IPS-NIHi11 (cell line): ENCODE results near the gene MLLT11.

Source experiments
- DNase-seq: peaks from one replicate; pipeline ENCODE4 v3.0.0; 2012; ENCODE audit warnings: mixed read lengths, low spot score

MLLT11 gene

GRCh38 chr1:151060007-151060656 is at the start of gene MLLT11:
Gene MLLT11, plus strand, starts transcription at chr1:151060397. Its CDS starts 6,828 bp downstream, at chr1:151067225.
- peak; percentile 78 for DNase-seq

DNA sequence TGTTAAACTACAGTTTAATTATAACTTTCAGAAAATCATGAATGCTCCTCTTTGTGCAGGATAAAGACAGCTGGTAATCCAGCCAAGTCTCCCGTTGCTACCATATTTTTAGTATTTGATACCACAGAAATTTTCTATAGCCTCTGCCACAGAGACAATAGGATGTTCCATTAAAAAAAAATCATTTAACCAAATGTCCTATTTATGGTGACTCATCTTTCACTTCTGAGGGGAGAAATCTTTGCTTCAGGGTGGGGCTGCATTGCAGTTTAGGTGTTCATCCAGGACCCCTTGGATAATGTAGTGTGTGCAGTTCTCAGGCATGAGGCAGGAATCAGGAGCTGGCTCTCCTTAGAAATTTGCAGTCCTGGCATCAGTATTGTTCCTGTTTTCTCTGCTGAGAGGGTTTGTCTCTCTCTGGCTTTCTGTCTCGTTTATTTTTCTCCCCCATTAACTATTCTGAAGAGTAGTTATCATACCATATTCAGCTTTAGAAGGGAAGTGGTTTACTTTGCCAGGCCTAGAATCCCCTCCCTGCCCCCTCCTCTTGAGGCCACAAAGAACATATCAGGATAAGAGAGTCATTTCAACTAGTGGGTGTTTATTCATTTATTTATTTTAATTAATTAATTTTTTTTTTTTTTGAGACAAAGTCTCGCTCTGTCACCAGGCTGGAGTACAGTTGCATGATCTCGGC is 48.9 kb upstream of the MLLT11 start:
- no peak for DNase-seq

DNA sequence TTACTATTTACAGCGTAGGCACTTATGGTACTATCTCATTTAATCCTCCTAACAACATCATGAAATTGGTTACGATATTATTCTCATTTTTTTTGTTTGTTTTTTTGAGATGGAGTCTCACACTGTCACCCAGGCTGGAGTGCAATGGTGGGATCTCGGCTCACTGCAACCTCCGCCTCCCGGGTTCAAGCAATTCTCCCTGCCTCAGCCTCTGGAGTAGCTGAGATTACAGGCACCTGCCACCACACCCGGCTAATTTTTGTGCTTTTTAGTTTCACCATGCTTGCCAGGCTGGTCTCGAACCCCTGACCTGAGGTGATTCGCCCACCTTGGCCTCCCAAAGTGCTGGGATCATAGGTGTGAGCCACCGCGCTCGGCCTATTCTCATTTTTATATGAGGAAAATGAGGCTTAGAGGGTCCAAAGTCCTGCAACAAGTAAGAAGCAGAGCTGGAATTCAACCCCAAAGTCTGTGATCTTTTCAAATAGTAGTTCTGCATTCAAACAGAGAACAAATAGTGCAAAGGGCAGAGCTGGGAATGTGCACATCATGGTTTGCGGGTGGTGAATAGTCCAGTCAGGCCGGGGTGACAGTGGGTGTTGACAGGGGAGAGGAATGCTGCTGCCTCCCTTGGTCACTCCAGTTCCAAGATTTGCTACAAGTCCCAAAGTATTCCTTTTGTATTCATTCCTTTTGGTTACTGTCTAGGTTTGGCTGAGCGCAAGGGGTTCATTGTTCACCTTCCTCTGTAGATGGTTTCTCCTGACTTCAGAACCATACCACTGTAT is 47.3 kb upstream of the MLLT11 start:
- DNase-seq = no peak

- no peak for DNase-seq
These were observed 46.7 kb upstream of the MLLT11 start for GRCh38 chr1:151013518-151013917.

DNA sequence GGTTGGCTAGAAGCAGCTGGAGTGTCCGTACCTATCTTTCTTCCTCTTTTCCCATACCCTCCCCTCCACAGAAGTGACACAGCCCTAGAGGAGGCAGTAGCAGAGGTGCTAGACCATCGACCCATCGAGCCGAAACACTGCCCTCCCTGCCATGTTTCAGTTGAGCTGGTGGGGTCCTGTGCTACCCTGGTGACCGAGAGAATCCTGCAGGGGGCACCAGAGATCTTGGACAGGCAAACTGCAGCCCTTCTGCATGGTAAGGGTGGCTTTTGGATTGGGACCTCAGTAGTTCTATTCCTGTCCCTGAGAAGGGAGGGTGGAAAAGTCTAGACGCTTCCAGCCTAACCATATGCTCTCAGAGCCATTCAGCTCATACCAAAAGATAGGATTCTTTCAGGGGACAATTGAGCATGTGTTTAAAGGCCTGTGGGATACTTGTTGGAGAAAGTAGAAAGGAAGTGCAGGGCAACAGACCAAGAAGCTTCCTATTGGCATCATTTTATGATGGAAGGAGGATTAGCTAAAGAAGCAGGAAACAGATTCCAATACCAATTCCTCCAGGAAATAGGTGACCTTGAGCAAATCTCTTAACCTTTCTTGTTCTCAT is 35.6 kb upstream of the MLLT11 start:
- DNase-seq = peak; percentile 91

DNA sequence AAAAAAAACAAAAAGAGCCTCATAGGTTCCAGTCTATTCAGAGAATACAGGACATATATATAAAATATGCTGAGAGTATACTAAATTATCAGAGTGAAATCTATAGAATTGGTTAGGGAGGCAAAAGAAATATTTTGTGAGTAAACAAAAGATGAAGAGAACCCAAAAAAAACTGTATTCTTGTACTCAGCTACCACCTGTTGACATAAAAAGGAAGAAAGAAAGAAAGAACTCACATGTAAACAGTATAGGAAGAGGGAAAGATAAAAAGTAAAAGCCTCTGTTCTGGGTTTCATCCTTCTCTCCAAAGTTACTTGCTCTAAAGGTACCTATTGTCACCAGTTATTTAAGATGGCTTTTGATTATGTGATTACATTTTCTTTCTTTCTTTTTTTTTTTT is 33.7 kb upstream of the MLLT11 start:
- no peak for DNase-seq

DNA sequence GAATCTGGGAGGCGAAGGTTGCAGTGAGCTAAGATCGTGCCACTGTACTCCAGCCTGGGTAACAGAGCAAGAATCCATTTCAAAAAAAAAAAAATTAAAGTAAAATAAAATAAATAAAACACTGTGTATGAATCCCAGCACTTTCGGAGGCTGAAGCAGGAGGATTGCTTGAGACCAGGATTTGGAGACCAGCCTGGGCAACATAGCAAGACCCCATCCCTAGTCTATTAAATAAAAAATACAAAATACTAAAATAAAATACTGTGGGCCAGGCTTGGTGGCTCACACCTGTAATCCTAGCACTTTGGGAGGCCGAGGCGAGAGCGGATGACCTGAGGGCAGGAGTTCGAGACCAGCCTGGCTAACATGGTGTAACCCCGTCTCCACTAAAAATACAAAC is 28.0 kb upstream of the MLLT11 start:
- DNase-seq = no peak

DNA sequence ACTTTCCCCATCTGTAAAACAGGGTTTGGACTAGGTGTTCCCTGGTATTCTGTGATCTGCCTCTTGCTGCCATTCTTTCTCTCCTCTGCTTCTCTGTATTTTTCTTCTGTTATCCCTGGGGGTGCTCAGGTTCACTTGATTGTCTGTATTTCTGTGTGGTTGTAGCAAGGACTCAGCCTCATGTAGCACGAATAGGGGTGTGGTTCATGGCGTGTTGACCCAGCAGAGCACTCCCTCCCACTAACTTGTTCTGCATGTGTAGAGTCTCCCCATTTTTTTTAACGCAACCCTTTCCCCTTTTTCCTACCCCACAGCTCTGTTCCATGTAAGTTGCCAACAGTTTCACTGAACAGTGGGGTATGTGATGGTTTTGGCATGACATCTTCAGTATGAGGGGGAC is 25.0 kb upstream of the MLLT11 start:
- DNase-seq = no peak

GRCh38 chr1:151036356-151036755 is 23.8 kb upstream of the MLLT11 start, which contains the start of gene BNIPL:
Gene BNIPL, plus strand, starts transcription at chr1:151036586. Its CDS starts 140 bp downstream, at chr1:151036726.
- peak; percentile 45 for DNase-seq

DNA sequence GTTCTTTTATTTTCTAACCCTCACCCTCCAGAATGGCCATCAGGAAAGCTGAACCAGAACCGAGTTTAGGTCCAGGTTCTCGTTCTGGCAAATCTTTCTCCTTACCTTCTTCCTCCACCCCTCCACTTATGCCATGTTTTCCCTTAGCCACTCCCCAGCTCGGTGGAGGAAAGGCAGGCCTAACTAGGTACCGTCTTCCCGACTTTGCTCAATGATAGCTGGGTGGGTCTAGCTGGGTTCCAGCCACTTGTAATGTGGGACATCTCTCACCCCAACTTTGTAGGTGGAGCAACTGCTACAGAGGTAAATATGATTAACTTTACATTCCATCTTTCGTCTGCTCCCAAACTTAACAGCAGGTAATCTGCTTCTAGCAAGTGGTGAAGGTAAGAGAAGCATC is 23.2 kb upstream of the MLLT11 start:
- no peak for DNase-seq

DNA sequence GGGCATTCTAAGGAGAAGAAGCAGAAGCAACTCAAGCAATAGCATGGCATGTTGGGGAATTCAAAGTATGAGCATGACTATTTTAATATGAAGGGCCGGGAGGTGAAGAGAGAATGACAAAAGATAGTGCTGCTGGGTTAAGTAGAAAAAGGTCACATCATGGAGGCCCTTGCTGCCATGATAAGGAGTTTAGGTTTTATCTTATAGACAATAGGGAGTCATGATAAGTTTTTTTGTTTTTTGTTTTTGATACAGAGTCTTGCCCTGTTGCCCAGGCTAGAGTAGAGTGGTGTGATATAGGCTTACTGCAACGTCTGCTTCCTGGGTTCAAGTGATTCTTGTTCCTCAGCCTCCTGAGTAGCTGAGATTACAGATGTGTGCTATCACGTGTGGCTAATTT is 20.7 kb upstream of the MLLT11 start:
- no peak for DNase-seq

DNA sequence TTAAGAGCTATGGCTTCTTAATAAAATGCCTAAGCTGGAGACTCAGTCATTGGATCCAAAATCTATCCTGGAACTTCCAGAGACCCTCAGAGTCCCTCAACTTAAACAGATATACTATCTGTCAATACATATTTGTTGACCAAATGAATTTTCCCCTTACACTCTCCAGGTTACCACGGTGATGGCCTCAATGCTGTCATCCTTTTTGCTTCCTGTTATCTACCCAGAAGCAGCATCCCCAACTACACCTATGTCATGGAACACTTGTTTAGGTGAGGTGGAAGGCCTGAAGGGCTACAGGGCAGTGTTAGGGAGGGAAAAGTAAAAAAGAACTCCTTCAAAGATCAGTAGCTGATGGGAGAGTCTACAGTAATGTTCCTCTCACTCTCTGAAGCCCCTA is 17.0 kb upstream of the MLLT11 start:
- no peak for DNase-seq

DNA sequence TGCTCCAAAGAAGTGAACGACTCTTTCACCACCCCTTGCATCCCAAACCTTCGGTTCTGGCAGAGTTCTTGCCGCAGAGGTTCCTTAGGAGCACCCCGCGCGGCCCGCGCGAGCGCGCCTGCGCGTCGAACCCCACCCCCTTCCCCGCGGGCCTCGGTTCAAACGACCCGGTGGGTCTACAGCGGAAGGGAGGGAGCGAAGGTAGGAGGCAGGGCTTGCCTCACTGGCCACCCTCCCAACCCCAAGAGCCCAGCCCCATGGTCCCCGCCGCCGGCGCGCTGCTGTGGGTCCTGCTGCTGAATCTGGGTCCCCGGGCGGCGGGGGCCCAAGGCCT is 12.6 kb upstream of the MLLT11 start, which contains the start of gene C1orf56:
TSS of gene C1orf56 (plus strand) at position 161 of the 334 bp plus-strand sequence. CDS start at position 258, 97 bp downstream.
- peak; percentile 92 for DNase-seq

GRCh38 chr1:151047925-151048644 is 12.1 kb upstream of the MLLT11 start:
- peak; percentile 88 for DNase-seq

DNA sequence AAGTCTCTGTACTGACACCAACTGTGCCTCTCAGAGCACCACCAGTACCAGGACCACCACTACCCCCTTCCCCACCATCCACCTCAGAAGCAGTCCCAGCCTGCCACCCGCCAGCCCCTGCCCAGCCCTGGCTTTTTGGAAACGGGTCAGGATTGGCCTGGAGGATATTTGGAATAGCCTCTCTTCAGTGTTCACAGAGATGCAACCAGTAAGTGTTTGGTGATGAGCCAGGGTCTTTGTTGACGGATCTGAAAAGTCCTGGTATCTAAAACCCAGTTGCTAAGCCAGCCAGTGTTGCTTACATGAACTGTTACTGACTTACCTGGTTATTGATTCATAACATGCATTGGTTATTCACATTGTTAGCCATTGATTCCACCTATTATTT is 11.6 kb upstream of the MLLT11 start:
- DNase-seq = no peak

- no peak for DNase-seq
These were observed 10.7 kb upstream of the MLLT11 start for GRCh38 chr1:151049458-151049857.

GRCh38 chr1:151050051-151050688 is 10.0 kb upstream of the MLLT11 start:
- DNase-seq = no peak

DNA sequence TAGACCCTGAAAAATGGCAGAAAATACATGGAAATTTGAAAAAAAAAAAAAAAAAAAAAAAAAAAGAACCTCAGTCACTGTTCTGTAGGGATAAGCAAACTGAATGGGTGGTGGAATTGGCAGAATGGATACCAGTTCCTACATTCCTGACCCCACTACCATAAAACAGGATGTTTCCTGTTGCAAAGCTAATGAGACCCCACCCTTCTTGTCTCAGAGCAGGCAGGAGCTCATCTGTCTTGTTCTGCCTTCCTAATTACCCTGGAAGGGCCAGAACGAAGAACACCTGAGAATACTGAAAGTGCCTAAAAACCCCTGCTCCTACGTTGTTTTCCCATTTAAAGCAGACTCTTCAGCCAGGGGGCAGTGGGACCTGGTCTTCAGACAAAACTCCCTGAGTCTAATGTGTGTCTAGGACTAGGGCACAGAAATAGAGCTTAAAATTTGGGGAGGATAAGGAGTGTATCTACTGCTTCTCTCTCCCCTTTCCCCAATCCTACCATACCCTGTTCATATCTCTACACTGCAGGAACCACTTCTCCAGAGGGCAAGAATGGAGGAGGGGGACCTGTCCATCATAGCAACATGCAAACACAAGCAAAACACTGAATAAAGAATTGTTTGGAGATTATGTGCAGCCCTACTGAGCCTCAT is 8.7 kb upstream of the MLLT11 start:
- no peak for DNase-seq

DNA sequence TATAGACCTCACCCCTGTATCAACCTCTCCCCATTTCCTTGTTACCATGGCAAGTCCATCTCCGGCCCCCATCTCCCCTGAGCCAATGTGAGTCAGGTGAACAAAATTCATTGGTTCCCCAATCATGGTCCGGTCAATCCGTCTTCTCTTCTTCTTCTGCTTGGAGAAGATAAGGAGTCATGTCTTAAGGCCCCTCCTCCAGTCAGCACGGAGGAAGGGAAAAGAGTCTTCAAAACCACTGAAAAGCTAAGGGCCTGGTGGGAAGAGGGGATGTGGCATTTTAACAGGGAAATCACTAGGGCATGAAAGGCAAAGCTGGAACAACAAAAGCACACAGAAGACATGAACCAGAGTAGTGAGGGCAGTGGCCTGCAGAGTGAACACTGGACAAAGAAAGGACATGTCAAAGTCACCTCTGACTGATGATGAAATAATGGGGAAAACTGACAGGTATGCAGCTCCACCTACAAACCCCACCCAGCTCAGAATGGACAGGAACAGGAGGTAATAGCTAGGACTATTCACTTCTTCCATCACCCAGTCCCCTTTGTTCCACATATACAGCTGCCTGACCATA is 5.1 kb upstream of the MLLT11 start:
- no peak for DNase-seq

DNA sequence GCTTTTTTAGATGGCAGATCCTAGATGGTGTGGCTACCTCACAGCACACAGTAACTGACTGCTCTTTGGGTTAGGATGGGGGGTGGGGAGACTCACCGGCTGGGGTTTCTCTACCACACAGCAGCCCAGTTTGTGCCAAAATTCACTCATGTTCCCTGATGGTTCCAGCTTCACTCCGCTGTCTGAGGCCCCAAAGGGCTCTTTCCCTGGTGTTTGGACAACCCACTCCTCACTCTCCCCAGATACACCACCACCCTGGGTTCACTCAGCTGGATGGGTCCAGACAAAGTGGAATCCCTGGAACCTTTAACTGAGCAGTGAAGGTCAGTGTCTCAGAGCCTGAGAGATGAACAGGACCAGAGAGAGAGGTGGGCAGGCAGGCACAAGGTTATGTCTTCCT is 4.6 kb upstream of the MLLT11 start:
- DNase-seq = no peak
